Embryonic facial prominence (tissue), 1 donor: ENCODE measurements around the gene SLC28A2.
"Not testable (repeated sequence)": the region's sequence is repeated elsewhere in the genome, so short reads cannot be mapped to it uniquely, and the experiment has no call there.

Experiments
- DNase-seq: peaks from one replicate; pipeline ENCODE4 v3.0.0-alpha.2; 2016; ENCODE audit errors: extremely low spot score

SLC28A2 gene

GRCh38 chr15:45251888-45252287, at the start of gene SLC28A2:
TSS of gene SLC28A2 (plus strand) at chr15:45252234. CDS start at chr15:45253216, 982 bp downstream.
- DNase-seq: no peak

GRCh38 chr15:45203182-45203581, 48.9 kb upstream of the SLC28A2 start:
- no peak for DNase-seq

GRCh38 chr15:45205192-45205591, 46.8 kb upstream of the SLC28A2 start:
- no peak for DNase-seq

- no peak for DNase-seq
Observed at GRCh38 chr15:45212493-45212892, 39.5 kb upstream of the SLC28A2 start.

- no peak for DNase-seq
Observed at GRCh38 chr15:45221053-45221599, 30.9 kb upstream of the SLC28A2 start.

GRCh38 chr15:45221967-45222366, 30.1 kb upstream of the SLC28A2 start:
- DNase-seq: no peak

GRCh38 chr15:45224621-45225217, 27.3 kb upstream of the SLC28A2 start:
- DNase-seq: no peak

- DNase-seq: no peak
Observed at GRCh38 chr15:45225506-45226273, 26.3 kb upstream of the SLC28A2 start.

GRCh38 chr15:45228931-45229330, 23.1 kb upstream of the SLC28A2 start:
- no peak for DNase-seq

- DNase-seq: no peak
Observed at GRCh38 chr15:45230245-45230965, 21.6 kb upstream of the SLC28A2 start.

- DNase-seq: no peak
Observed at GRCh38 chr15:45231132-45231531, 20.9 kb upstream of the SLC28A2 start.

GRCh38 chr15:45231864-45232562, 20.0 kb upstream of the SLC28A2 start:
- no peak for DNase-seq

- no peak for DNase-seq
Observed at GRCh38 chr15:45234562-45235235, 17.3 kb upstream of the SLC28A2 start.

GRCh38 chr15:45236806-45237205, 15.2 kb upstream of the SLC28A2 start:
- not testable (repeated sequence) for DNase-seq

- no peak for DNase-seq
Observed at GRCh38 chr15:45242289-45242688, 9.7 kb upstream of the SLC28A2 start.

- DNase-seq: no peak
Observed at GRCh38 chr15:45249125-45249780, 2.8 kb upstream of the SLC28A2 start.

GRCh38 chr15:45253330-45253729, 1.3 kb downstream of the SLC28A2 start:
- DNase-seq: no peak

GRCh38 chr15:45254405-45254804, 2.4 kb downstream of the SLC28A2 start:
- DNase-seq: no peak

- DNase-seq: not testable (repeated sequence)
Observed at GRCh38 chr15:45254824-45255223, 2.8 kb downstream of the SLC28A2 start.

GRCh38 chr15:45259796-45260195, 7.8 kb downstream of the SLC28A2 start:
- no peak for DNase-seq
